CD4-positive, alpha-beta T cell treated with Interleukin-10 for 1 hour (primary cell): Measurements from ENCODE around the gene EQTN.
"Not testable (repeated sequence)": the region's sequence is repeated elsewhere in the genome, so short reads cannot be mapped to it uniquely, and the experiment has no call there.

Experiments used
- DNase-seq: peaks from one replicate; pipeline ENCODE4 v3.0.0-alpha.2; 2020

EQTN gene

DNA sequence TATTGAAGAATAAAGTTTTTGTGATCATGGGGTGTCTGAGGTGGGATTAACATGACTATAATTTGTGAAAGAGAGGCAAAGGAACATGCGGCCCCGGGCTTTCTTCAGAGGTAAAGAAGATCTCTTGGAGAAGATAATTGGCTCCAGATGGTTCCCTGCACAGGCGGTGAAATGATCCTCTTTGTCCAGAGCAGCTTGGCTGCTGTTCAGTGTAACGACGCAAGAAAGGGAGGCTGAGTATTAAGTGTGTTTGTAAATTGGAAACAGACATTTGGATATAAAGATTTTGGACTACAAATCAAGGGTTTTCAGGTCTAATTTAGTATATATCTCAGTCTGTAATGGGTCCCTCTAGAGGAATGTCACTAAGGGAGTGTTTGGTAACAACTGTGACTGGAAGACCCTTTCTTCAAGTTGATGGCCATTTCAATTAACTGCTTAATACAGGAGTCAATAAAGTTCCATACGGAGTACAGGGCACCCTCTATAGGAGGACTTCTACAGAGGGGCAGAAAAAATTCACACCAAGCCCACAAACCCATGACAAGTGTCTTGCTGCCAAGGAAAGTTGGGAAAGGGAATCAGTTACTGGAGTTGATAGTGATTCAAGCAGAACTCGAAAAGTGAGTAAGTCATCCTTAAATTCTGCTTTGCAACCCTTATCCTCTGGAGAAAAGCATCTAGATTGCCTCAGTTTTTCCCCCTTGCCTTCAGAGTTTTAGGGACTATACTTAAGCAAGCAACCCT is 4.1 kb downstream of the EQTN start:
- no peak for DNase-seq

DNA sequence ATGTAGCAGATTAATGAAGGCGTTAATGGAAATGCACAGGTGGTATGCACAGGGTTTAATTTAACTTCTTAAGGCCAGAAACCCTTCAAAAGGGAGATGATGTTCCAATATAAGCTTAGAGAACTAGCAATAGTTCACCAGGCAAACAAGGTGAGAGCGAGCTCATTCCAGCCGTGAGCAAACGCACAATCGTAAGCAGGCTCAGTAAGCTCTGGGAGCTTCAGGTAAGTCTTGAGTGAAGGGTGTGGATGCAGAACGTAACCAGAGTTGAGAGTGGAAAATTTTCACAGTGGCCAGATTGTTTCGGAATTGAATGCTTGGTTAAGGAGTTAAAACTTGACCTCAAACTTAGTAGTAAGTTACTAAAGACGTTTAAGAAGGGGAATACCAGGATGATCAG is 5.7 kb downstream of the EQTN start:
- no peak for DNase-seq

DNA sequence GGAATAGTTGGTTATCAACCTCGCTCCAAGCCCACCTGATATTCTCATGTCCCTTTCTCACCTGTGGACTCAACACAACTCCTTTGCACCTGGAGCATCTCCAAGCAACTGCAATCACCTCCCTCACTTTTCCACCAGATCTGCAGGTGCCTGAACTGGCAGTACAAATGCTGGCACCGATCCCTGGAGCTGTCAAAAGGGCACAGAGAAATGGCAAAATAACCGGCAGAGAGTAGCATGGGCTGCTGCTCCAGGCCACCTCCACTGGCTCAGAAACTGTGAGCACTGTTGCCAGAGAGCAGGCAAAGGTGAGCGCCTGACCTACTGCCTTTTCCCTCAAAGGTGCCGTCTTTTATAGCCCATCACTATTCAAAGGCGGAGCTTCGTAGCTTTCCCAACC is 14.7 kb downstream of the EQTN start:
- DNase-seq = no peak

DNA sequence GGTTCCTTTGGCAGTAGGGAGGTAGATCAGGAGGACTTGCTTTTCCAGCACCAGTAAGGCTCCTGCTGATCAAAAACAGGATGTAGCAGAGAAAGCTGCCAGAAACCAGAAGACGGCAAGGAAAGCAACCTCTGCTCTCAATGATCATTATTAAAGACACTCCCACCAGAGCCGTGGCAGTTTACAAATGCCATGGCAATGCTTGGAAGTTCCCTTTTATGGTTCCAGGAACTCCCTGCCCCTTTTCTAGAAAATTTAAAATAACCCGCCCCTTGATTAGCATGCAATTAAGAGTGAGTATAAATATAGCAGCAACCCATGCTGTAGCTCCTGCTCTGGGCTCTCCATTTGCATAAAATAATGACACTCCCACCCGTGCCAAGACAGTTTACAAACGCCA is 16.1 kb downstream of the EQTN start:
- DNase-seq = no peak

DNA sequence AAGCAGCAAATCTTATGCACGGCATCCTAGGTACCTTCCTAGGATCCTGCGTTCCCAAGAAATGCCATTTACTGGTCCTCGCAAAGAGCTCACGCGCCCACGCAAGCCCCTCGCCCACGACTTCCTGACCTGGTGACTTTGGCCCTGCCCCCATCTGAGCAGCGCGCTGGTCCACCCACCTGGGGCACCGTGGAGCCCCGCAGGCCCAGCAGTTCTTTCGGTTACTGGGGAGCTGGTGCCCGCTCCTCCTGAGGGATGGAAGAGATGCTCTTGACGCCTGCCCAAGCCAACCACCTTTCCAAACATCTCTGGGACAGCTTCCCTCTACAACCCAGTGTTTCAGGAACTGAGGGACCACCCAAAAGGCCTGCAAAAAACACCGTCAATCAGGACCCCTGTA is 16.7 kb downstream of the EQTN start:
- DNase-seq = no peak

DNA sequence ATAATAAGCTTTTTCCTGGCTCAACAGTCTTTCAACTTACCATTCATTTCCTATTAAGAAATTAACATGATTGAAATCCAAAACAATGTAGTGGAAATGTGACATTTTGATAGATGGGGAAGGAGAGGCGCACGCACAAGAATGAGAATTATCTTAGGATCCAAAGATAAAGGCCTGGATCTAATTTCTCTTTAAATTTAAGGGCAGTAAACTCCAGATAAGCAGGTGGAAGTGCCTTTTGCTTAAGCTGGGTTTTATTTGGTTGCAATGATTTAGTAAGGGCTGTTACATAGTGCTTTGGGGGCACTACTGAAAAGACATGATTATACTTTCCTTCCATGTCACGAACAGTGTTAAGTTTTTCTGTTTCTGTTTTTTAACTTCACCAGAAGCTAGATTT is 17.3 kb downstream of the EQTN start:
- DNase-seq = no peak

DNA sequence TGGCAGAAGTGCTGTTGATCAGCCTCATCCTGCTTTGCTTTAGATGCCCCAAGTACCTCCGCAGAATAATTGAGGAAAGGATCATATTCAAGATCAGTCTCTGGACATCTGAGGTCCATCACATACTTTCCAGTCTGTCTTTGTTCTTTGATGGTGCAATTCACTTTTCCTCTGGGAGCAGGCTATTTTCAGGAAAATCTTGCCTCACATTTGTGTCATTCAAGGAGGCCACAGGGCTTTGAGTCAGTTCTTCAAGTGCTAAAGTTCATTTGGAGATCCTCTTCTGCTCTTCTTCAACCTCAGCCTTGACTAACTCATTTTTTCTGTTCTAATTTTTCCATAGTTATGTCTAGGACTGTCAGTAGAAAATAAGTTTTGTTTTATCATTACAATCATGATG is 18.6 kb downstream of the EQTN start:
- no peak for DNase-seq

DNA sequence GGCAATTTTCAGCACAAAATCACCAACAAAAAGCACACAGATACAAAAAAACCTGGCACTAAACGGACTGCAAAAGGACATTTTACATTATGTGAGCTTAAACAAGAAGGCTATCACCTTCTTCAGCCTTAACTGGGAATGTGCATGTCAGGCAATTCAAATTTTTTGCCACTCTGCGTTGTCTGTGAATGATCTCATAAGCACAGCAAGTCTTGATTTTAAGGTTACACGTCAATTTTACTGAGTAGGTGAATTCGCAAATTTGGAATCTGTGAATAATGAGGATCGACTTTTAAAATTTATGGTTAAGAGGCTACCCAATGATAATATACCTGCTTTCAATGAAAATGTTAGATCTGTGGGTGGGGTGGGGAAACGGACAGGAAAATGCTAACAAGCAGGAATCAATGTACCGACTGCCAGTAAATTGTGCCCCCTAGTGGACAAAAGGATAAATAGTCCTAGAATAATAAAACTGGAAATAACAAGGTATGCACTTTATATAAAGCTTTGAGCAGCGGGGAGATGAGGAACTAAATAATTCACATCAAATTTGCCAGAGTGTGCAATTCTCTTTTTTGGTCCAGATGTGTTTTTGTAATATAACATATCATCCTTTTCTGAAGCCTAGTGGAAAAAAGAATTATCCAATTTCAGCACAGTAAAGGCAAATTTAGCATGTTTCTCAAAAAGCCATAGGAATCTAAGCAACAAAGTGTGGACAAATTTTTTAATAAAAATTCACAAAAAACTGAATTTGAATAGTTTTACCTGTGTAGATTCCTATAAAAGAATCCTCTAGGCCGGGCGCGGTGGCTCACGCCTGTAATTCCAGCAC is 20.5 kb downstream of the EQTN start:
- DNase-seq = peak; percentile 40

DNA sequence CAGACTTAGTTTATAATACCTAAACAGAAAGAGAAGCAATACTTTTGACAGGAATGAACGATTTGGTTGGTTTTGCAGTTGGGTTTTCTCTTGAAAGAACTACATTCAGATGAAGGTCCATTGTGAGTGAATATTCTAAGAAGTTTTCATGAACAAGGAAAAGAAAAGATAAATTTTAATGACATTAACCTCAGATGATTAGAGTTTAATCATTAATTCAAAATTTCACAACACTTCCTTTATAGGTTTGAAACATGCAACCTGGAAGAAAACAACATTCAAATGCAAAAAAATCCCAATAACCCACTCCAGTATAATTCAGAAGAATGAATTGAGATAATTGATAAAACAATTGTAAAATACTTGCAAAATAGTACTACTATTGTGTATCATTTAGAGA is 23.8 kb downstream of the EQTN start:
- DNase-seq = no peak

DNA sequence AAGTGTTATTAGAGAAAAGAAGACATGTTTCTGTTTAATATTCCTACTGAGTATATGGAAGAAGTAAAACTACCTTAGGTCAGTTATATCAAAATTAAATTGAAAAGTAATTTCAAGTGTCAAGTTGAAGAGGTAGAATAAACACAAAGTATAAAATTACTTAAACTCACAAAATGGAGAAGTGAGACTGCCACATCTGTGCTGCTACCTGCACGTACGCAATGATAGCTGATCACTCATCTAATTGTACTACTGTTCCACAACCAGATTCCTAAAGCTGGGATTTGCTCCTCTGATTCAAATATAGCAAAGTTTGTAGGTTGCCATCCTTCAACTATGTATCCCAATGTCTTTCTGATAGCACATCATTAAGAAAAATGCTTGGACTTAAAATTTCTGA is 24.8 kb downstream of the EQTN start:
- no peak for DNase-seq

DNA sequence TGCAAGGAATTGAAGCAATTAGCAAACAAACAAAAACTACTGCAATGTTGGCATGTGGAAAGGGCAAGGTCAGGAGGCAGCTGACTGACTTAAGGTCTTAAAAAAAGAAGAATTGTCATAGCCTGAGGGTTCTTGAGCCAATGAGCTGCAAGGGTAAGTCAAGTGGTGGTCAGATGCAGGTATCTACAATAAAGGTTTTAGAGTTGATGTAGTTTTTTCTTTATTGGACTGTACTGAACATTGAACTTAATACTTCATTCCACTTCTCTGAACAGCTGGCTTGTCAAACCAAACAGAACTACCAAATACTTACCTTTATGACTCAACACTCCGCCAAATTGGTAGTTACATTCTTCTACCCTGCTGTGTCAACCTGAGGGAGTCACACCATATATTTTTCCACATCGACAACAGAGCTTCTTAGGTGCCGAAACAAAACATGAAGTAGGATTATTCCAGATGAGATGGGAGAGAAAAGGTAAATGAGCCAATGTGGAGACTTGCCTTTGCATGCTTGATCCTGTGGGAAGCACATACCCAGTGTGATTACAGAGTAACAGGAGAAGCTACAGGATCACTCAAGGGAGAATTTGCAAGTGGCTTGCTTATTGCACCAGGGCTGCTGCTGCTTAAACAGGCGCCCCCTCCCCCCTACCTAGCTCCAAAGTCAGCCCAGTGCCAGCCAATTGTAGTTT is 35.3 kb downstream of the EQTN start:
- DNase-seq = no peak

DNA sequence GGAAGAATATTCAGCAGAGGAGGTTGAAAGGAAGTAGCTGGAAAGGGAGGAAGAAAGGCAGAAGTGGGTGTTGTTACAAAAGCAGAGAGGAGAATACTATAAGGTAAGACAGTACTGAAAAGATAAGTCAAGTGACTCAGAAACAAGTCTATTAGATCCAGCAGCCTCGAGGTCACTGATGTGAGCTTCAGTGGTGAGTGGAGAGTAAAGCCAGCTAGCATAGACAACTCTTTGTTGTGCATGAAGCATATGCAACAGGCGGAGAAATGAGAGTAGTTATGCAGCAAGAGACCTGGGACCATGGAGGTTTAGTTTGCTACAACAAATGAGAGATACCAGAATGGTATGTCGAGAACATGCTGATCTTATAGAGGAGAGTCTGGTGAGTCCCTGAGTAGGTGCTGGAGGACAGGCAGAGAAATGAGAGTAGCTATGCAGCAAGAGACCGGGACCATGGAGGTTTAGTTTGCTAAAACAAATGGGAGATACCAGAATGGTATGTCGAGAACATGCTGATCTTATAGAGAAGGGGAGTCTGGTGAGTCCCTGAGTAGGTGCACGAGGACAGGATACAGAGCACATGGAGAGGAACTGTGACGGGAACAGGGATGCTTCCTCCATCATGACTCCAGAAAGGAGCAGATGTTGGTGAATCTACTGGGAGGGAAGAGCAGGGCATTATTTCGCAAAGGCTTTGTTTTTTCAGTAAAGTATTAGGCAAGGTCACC is 36.0 kb downstream of the EQTN start:
- no peak for DNase-seq

DNA sequence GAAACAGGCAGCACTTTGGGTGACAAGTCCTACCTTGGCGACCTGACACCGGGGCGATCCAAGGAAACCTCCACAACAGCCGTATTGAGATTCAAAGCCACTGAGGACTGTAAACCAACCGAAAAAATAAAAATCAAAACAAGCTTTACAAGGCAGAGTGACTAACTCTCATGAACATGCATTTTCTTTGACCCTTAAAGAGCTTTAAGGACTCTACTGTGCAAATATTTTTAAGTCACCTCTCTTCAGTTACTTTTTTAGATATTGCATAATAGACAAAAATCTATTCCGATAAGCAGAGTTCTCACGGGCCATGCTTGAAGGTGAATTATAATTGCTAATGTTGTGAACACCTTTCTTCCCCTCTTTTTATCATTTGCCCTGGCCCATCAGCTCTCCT is 38.3 kb downstream of the EQTN start:
- DNase-seq = no peak

DNA sequence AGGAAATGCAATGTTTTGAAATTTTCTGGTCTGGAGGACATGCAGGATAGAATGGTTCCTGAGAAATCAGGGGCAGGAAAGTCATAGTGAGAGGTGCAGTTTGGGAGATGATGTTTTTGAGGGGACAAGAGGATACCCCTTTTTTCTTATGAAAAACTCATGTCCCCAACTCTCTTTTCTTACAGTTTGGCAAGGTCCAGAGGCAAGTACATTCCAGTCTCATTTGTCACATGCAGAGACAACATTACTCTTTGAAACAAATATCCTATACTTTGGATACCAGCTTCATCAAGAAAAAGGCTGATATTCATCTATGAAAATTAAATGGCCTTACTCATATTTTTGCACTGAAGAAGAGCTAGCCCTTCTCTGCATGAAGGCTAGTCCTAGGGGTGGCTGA is 48.2 kb downstream of the EQTN start:
- no peak for DNase-seq

DNA sequence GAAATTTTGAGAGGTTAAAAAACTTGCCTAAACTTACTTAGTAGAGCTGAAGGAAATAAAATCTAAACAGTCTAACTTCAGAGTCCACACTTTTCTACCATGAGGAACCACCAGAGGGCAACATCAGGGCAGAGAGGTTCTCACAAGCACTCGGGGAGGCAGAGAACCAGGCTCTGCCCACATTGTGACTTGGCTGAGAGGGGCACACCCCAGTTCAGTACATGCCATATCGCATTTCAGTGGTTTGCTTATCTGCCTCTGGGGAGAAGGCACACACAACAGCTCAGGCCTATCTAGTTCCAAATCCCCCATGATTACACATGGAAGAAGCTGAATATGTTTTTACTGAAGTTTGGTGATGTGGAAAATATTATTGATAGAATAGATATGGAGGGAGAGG is 49.2 kb downstream of the EQTN start:
- DNase-seq = no peak

DNA sequence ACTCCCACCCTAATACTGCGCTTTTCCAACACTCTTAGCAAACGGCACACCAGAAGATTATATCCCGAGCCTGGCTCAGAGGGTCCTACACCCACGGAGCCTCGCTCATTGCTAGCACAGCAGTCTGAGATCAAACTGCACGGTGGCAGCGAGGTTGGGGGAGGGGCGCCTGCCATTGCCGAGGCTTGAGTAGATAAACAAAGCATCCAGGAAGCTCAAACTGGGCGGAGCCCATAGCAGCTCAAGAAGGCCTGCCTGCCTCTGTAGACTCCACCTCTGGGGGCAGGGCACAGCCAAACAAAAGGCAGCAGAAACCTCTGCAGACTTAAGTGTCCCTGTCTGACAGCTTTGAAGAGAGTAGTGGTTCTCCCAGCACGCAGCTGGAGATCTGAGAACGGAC is 57.3 kb downstream of the EQTN start:
- not testable (repeated sequence) for DNase-seq
